Left renal pelvis (tissue), 4 donors: ENCODE results near the gene ARHGAP40. TPM values are rescaled to one million over a fixed set of nuclear protein-coding genes. Genes with fewer than 3 reads are reported as not detected.

Experiments used
- DNase-seq, 4 donors: peaks; one replicate each; pipeline ENCODE4 v3.0.0-alpha.2; 2013; ENCODE audit warnings: low read depth in 4 of 4, low spot score in 3 of 4
- polyA plus RNA-seq, 4 donors: library from polyadenylated mRNA; unstranded; fragments of 120-200 nt; gene quantifications; one replicate each; pipeline ENCODE4 v1.2.1, GENCODE V29; 2013; ENCODE audit not compliant: insufficient read length in 4 of 4

Gene ARHGAP40
- polyA plus RNA-seq, 4 donors: 0.12 to 3.7 (median 1.2) TPM

- DNase-seq: no peak
These were observed 14.8 kb downstream of the ARHGAP40 start for GRCh38 chr20:38616457-38616856.

- no peak for DNase-seq
These were observed 15.6 kb downstream of the ARHGAP40 start for GRCh38 chr20:38617011-38617829.

GRCh38 chr20:38617830-38618196 lies 16.2 kb downstream of the ARHGAP40 start:
- no peak for DNase-seq

- no peak for DNase-seq
These were observed 18.8 kb downstream of the ARHGAP40 start for GRCh38 chr20:38620441-38620840.

- DNase-seq: no peak
These were observed 21.5 kb downstream of the ARHGAP40 start for GRCh38 chr20:38623061-38623460.

GRCh38 chr20:38624084-38624483 lies 22.5 kb downstream of the ARHGAP40 start:
- DNase-seq: no peak

GRCh38 chr20:38625896-38626295 lies 24.3 kb downstream of the ARHGAP40 start:
- DNase-seq: no peak

- no peak for DNase-seq
These were observed 25.5 kb downstream of the ARHGAP40 start for GRCh38 chr20:38626921-38627659.

- DNase-seq: no peak
These were observed 27.2 kb downstream of the ARHGAP40 start for GRCh38 chr20:38628580-38629470.

GRCh38 chr20:38629979-38630378 lies 28.4 kb downstream of the ARHGAP40 start:
- DNase-seq: no peak

- DNase-seq: no peak
These were observed 29.1 kb downstream of the ARHGAP40 start for GRCh38 chr20:38630727-38631126.

- no peak for DNase-seq
These were observed 29.8 kb downstream of the ARHGAP40 start for GRCh38 chr20:38631155-38632022.

- no peak for DNase-seq
These were observed 32.0 kb downstream of the ARHGAP40 start for GRCh38 chr20:38633577-38634093.

- no peak for DNase-seq
These were observed 34.2 kb downstream of the ARHGAP40 start for GRCh38 chr20:38635721-38636288.

GRCh38 chr20:38640521-38640920 lies 38.9 kb downstream of the ARHGAP40 start:
- DNase-seq: no peak

- DNase-seq: no peak
These were observed 40.9 kb downstream of the ARHGAP40 start for GRCh38 chr20:38642498-38642897.

GRCh38 chr20:38644588-38645260 lies 43.1 kb downstream of the ARHGAP40 start:
- DNase-seq: no peak

GRCh38 chr20:38645351-38645750 lies 43.7 kb downstream of the ARHGAP40 start:
- DNase-seq: no peak
